Calu3 (cell line): ENCODE results near the gene PSMA5. TPM values are rescaled to one million over a fixed set of nuclear protein-coding genes. Genes with fewer than 3 reads are reported as not detected.

Experiments
- BruUV-seq: library from RNA; stranded (reverse); fragments of 400-500 nt; replicated peaks from 2 replicates; lab custom pipeline; 2021; lab: Mats Ljungman, UMichigan
- CTCF ChIA-PET: fragments of 300-600 bp; sonication (Branson Sonifier 250); formaldehyde crosslinking; loops from one replicate; lab custom pipeline; 2022; ENCODE audit warnings: antibody characterized with exemption; lab: Charles Lee
- DNase-seq: peaks from one replicate; pipeline ENCODE4 v3.0.0; 2022
- H3K27ac Mint-ChIP-seq: one replicate; pipeline ENCODE4 v1.8.0; 2022; ENCODE audit warnings: mixed read lengths; ENCODE audit not compliant: unreplicated experiment
- H3K27me3 Mint-ChIP-seq: one replicate; pipeline ENCODE4 v1.8.0; 2022; ENCODE audit warnings: mixed read lengths; ENCODE audit not compliant: unreplicated experiment
- H3K36me3 Mint-ChIP-seq: one replicate; pipeline ENCODE4 v1.8.0; 2022; ENCODE audit warnings: mild to moderate bottlenecking, moderate library complexity, mixed read lengths; ENCODE audit not compliant: insufficient read depth, unreplicated experiment
- H3K4me1 Mint-ChIP-seq: one replicate; pipeline ENCODE4 v1.8.0; 2022; ENCODE audit warnings: mild to moderate bottlenecking, low read depth, mixed read lengths; ENCODE audit not compliant: unreplicated experiment
- H3K4me3 Mint-ChIP-seq: one replicate; pipeline ENCODE4 v1.8.0; 2022; ENCODE audit warnings: mild to moderate bottlenecking, low read depth, moderate library complexity, mixed read lengths; ENCODE audit not compliant: unreplicated experiment
- H3K9me3 Mint-ChIP-seq: one replicate; pipeline ENCODE4 v1.8.0; 2022; ENCODE audit warnings: low read depth, mixed read lengths; ENCODE audit not compliant: unreplicated experiment
- intact Hi-C: fragments of 100-400 bp; cut with micrococcal nuclease; formaldehyde crosslinking; loops from one replicate; pipeline ENCODE4 v1.10.0; 2022; ENCODE audit not compliant: unreplicated experiment
- total RNA-seq: library from RNA; stranded (reverse); gene quantifications from 2 replicates; pipeline ENCODE4 v1.2.3, GENCODE V29; 2022
- TF ChIP-seq, protein P1 (sequence below): fragments of 200-600 bp; IDR thresholded peaks from one replicate; pipeline ENCODE4 v1.8.0; 2022; ENCODE audit warnings: antibody characterized with exemption; ENCODE audit not compliant: unreplicated experiment

PSMA5 gene
- total RNA-seq, 1 experiment from 2014 or later: 121 TPM

DNA sequence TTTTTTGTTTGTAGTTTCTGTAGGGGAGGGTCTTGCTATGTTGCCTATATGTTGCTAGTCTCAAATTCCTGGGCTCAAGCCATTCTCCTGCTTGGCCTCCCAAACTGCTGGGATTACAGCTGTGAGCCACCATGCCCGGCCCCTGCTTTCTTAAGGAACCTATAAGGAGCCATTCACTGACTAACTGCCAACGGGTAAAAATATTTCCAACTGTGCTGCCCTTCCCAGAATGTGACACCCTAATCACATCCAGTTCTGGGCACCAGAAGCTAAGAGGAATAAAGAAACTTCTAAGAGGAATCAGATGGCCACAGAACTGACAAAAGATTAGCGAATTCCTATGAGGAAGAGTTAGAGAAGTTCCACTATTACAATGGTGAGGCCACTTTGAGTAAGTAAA, 46.5 kb upstream of the PSMA5 start:
- intact Hi-C loops: no loop called here
- CTCF ChIA-PET: no interaction called here

GRCh38 chr1:109470245-109470644, 44.0 kb upstream of the PSMA5 start:
- TF ChIP-seq, protein P1, sequence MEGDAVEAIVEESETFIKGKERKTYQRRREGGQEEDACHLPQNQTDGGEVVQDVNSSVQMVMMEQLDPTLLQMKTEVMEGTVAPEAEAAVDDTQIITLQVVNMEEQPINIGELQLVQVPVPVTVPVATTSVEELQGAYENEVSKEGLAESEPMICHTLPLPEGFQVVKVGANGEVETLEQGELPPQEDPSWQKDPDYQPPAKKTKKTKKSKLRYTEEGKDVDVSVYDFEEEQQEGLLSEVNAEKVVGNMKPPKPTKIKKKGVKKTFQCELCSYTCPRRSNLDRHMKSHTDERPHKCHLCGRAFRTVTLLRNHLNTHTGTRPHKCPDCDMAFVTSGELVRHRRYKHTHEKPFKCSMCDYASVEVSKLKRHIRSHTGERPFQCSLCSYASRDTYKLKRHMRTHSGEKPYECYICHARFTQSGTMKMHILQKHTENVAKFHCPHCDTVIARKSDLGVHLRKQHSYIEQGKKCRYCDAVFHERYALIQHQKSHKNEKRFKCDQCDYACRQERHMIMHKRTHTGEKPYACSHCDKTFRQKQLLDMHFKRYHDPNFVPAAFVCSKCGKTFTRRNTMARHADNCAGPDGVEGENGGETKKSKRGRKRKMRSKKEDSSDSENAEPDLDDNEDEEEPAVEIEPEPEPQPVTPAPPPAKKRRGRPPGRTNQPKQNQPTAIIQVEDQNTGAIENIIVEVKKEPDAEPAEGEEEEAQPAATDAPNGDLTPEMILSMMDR: no peak
- H3K4me3 Mint-ChIP-seq: no peak overlapping the region
- intact Hi-C loops: no loop called here
- CTCF ChIA-PET: interaction anchor here (0.7 kb wide), 1 partner anchor 43 kb away, joined by 4 read pairs; no protein-coding TSS in a partner anchor
- no peak overlapping the region for H3K27ac Mint-ChIP-seq
- no peaks in the 10 kb centered on the region for H3K36me3 Mint-ChIP-seq
- no TSS peak for BruUV-seq
- DNase-seq: no peak
- H3K27me3 Mint-ChIP-seq: peaks cover 91% of the 10 kb centered on the region
- no peaks in the 10 kb centered on the region for H3K4me1 Mint-ChIP-seq
- H3K9me3 Mint-ChIP-seq: no peaks in the 10 kb centered on the region

More for the DNA sequence above, 46.5 kb upstream of the PSMA5 start:
- Mint-ChIP-seq H3K36me3 (no peaks in the 10 kb centered on the region), H3K9me3 (no peaks in the 10 kb centered on the region), H3K4me3 (no peak overlapping the region), H3K27ac (no peak overlapping the region), H3K27me3 (peaks cover 94% of the 10 kb centered on the region), H3K4me1 (no peaks in the 10 kb centered on the region)
- no peak for DNase-seq
- no TSS peak for BruUV-seq
- TF ChIP-seq, protein P1: no peak

GRCh38 chr1:109468903-109469302, 42.7 kb upstream of the PSMA5 start:
- no peaks in the 10 kb centered on the region for H3K36me3 Mint-ChIP-seq
- intact Hi-C loops: no loop called here
- TF ChIP-seq, protein P1: no peak
- CTCF ChIA-PET: no interaction called here
- BruUV-seq: no TSS peak
- no peaks in the 10 kb centered on the region for H3K9me3 Mint-ChIP-seq
- H3K4me3 Mint-ChIP-seq: no peak overlapping the region
- no peaks in the 10 kb centered on the region for H3K4me1 Mint-ChIP-seq
- peaks cover 91% of the 10 kb centered on the region for H3K27me3 Mint-ChIP-seq
- H3K27ac Mint-ChIP-seq: no peak overlapping the region
- DNase-seq: no peak

DNA sequence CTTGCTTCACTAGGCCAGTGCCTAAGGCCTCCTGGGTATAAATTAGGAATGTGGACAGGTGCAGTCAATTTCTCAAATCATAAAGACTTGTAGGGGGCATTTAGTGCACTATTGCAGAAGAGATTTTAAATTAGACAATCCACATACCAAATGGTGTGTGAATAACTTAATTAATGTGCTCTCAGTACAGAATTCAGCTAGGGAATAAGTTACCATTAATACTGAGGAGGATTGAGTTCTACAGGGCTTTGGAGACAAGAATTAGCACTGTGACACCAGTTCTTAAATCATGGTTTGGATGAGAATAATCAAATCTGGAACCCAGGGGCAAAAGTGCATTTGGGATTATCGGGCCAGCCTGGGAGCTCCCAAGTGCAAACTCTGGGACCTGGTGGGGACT, 41.8 kb upstream of the PSMA5 start:
- BruUV-seq: no TSS peak
- peaks cover 91% of the 10 kb centered on the region for H3K27me3 Mint-ChIP-seq
- CTCF ChIA-PET: no interaction called here
- H3K4me1 Mint-ChIP-seq: no peaks in the 10 kb centered on the region
- no peaks in the 10 kb centered on the region for H3K36me3 Mint-ChIP-seq
- DNase-seq: no peak
- intact Hi-C loops: no loop called here
- H3K4me3 Mint-ChIP-seq: no peak overlapping the region
- no peaks in the 10 kb centered on the region for H3K9me3 Mint-ChIP-seq
- TF ChIP-seq, protein P1: no peak
- no peak overlapping the region for H3K27ac Mint-ChIP-seq
